Activated CD4-positive, alpha-beta memory T cell treated with anti-CD3 and anti-CD28 coated beads for 36 hours (primary cell): ENCODE data around the gene ATP1A1. TPM values are rescaled to one million over a fixed set of nuclear protein-coding genes. Genes with fewer than 3 reads are reported as not detected.

Experiments used
- CTCF ChIA-PET: fragments of 350-600 bp; sonication (Branson Sonifier 250); formaldehyde crosslinking; loops from one replicate; lab custom pipeline; 2021; ENCODE audit warnings: antibody characterized with exemption, inconsistent platforms; lab: Charles Lee
- POLR2A ChIA-PET: fragments of 350-600 bp; sonication (Branson Sonifier 250); formaldehyde crosslinking; loops from one replicate; lab custom pipeline; 2021; ENCODE audit warnings: antibody characterized with exemption; lab: Charles Lee
- DNase-seq: peaks from one replicate; pipeline ENCODE4 v3.0.0-alpha.2; 2020
- H3K27ac Mint-ChIP-seq: one replicate; pipeline ENCODE4 v1.8.0; 2021; ENCODE audit warnings: mixed read lengths
- H3K27me3 Mint-ChIP-seq: one replicate; pipeline ENCODE4 v1.8.0; 2021; ENCODE audit warnings: mixed read lengths
- H3K36me3 Mint-ChIP-seq: one replicate; pipeline ENCODE4 v1.8.0; 2021; ENCODE audit warnings: mixed read lengths
- H3K4me1 Mint-ChIP-seq: one replicate; pipeline ENCODE4 v1.8.0; 2021; ENCODE audit warnings: low read depth, mixed read lengths
- H3K4me3 Mint-ChIP-seq: one replicate; pipeline ENCODE4 v1.8.0; 2021; ENCODE audit warnings: mild to moderate bottlenecking, mixed read lengths
- H3K9me3 Mint-ChIP-seq: one replicate; pipeline ENCODE4 v1.8.0; 2021; ENCODE audit warnings: mixed read lengths
- intact Hi-C: fragments of 100-400 bp; cut with micrococcal nuclease; formaldehyde crosslinking; loops from one replicate; pipeline ENCODE4 v1.15.1; 2023
- total RNA-seq, 2 experiments: library from RNA; stranded (reverse); gene quantifications; one replicate each; pipeline ENCODE4 v1.2.3, GENCODE V29; 2021

The ATP1A1 gene
- total RNA-seq, 2 experiments from 2014 or later, result 253 to 258 TPM

DNA sequence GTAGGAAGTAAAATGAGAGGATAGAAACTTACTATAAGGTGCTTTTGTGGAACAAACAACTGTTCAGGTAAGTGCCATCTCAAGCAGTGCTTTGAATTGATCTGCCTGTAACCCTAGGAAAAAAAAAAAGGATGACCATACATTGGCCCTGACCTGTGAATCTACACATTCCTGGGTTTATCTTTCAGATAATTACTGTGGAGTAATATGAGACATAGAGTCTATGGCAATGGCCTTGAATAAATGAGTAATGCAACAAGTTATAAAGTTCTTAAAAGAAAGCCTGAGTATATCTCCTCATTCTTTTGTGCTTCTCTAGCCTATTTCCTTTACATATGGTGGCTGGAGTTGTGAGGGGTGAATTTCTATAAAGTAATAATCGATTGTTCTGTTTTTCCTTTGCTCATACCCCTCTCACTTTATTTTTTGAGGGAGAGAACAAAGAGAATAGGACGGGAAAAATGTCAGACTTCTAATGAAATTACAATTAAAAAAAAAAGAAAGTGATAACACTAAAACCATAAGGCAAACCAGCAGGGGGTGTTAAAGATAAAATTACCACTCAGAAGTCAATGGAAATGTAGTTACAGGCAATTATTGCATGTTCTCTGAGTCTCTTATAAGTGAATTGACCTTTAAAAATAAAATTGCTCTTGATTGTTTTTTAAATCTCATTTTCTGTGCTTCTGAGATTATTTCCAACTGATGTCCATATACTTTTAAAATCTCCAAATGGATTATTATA lies 12.4 kb upstream of the ATP1A1 start:
- no peaks in the 10 kb centered on the region for H3K36me3 Mint-ChIP-seq
- H3K27ac Mint-ChIP-seq, result no peak overlapping the region
- CTCF ChIA-PET, result interaction anchor here (1.0 to 2.7 kb wide), 3 partner anchors 48 to 138 kb away, joined by 3 to 8 read pairs (median 4); no protein-coding TSS in a partner anchor
- no peak overlapping the region for H3K4me3 Mint-ChIP-seq
- no peaks in the 10 kb centered on the region for H3K27me3 Mint-ChIP-seq
- intact Hi-C loops, result loop anchor here (1.0 kb wide), 1 partner anchor 125 kb away; no protein-coding TSS in a partner anchor
- POLR2A ChIA-PET, result no interaction called here
- no peak for DNase-seq
- H3K9me3 Mint-ChIP-seq, result no peaks in the 10 kb centered on the region
- peaks cover 11% of the 10 kb centered on the region for H3K4me1 Mint-ChIP-seq

DNA sequence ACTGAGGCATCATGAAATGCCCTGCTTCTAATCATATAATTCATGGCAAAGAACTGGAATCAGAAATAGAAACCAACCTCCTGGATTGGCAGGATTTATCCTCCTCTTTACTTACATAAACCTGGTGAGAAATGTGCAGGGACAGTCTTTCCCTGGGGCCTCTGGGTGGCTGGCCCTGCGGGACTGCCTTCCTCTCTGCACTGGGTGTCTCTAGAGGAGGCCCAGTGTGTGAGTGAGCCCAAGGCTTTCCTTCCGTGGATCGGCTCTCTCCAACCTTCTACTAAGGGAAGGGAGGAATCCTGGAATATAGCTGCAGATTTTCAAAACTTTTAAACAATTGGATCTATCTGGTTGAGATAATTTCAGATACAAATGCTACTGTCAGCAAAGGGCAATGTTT lies 11.4 kb upstream of the ATP1A1 start:
- no peaks in the 10 kb centered on the region for H3K27me3 Mint-ChIP-seq
- no peak for DNase-seq
- POLR2A ChIA-PET, result no interaction called here
- H3K4me1 Mint-ChIP-seq, result peaks cover 7% of the 10 kb centered on the region
- no peaks in the 10 kb centered on the region for H3K9me3 Mint-ChIP-seq
- H3K4me3 Mint-ChIP-seq, result no peak overlapping the region
- no peaks in the 10 kb centered on the region for H3K36me3 Mint-ChIP-seq
- CTCF ChIA-PET, result interaction anchor here (0.6 to 1.0 kb wide), 2 partner anchors 120 to 124 kb away, joined by 3 to 4 read pairs; no protein-coding TSS in a partner anchor
- H3K27ac Mint-ChIP-seq, result no peak overlapping the region
- intact Hi-C loops, result no loop called here

DNA sequence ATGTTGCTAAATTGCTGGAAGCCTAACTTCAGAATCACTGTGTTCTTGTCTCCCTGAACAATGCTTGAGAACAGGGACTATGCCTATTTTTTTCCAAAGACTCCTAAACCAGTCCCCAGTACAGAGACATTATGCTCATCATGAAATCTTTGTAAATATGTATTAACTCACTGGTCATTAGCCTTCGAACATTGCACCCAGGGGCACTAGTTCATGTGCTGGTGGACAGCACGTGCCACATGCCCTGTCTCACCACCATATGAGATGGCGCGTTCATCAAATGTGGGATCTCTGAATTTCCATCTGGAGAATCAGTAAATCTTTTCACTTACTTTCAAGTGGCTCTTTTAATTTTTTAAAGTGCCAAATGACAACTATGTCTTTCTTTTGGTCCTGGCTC lies 11.0 kb upstream of the ATP1A1 start:
- no peak overlapping the region for H3K27ac Mint-ChIP-seq
- CTCF ChIA-PET, result interaction anchor here (0.6 to 1.0 kb wide), 2 partner anchors 120 to 123 kb away, joined by 3 to 4 read pairs; no protein-coding TSS in a partner anchor
- H3K4me1 Mint-ChIP-seq, result peaks cover 3% of the 10 kb centered on the region

DNA sequence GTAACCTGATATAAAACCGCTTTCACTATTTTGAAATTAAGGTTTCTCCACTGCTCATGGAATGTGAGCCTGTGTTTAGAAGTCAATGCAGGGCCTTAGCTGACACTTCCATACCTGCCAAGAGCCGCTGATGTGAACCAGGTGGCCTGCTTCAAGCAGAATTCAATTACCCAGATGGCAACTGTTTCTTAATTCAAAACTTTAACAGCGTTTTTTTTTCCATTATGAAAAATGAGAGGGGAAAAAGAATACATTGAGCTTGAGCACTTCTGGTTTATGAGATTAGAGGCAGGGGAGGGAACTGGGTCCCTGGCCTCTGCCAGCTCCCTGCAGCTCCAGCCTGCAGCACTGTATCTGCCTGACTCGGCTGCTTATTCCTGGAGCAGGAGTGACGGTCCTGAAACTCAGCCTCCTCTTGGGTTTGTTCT lies 7.7 kb upstream of the ATP1A1 start:
- Mint-ChIP-seq H3K9me3 (no peaks in the 10 kb centered on the region), H3K4me3 (no peak overlapping the region), H3K27ac (no peak overlapping the region), H3K4me1 (peaks cover 4% of the 10 kb centered on the region), H3K27me3 (peaks cover 1% of the 10 kb centered on the region), H3K36me3 (no peaks in the 10 kb centered on the region)
- CTCF ChIA-PET, result interaction anchor here (1.3 kb wide), 1 partner anchor 11 kb away, joined by 6 read pairs; no protein-coding TSS in a partner anchor
- no peak for DNase-seq
- intact Hi-C loops, result no loop called here
- POLR2A ChIA-PET, result no interaction called here

More for the DNA sequence above, 11.0 kb upstream of the ATP1A1 start:
- Mint-ChIP-seq H3K4me3 (no peak overlapping the region), H3K9me3 (no peaks in the 10 kb centered on the region), H3K27me3 (no peaks in the 10 kb centered on the region), H3K36me3 (no peaks in the 10 kb centered on the region)
- no peak for DNase-seq
- intact Hi-C loops, result no loop called here
- POLR2A ChIA-PET, result no interaction called here

DNA sequence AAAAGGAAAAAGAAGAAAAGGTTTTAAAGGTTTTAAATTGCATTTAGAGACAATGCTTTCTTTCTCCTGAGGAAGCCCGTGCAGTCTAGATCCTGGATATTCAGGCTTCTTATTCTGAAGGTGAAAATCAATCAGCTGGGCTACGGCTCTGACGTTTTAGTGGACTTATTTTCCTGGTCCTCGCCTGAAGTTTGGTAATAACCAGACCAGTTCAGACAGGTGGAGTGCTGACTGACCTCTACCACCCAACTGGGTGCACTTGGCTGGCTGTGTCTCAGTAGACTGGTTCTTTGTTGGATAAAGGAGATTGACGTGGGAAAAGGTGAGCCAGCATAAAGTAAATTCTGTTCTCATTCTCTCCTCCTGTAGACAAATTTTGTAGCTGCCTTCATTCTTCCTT lies 7.2 kb upstream of the ATP1A1 start:
- Mint-ChIP-seq H3K36me3 (no peaks in the 10 kb centered on the region), H3K4me3 (no peak overlapping the region), H3K27me3 (peaks cover 1% of the 10 kb centered on the region), H3K4me1 (peaks cover 4% of the 10 kb centered on the region), H3K9me3 (no peaks in the 10 kb centered on the region), H3K27ac (no peak overlapping the region)
- ChIA-PET CTCF (interaction anchor here (1.3 kb wide), 1 partner anchor 10 kb away, joined by 6 read pairs; no protein-coding TSS in a partner anchor), POLR2A (no interaction called here)
- intact Hi-C loops, result no loop called here
- DNase-seq, result no peak

DNA sequence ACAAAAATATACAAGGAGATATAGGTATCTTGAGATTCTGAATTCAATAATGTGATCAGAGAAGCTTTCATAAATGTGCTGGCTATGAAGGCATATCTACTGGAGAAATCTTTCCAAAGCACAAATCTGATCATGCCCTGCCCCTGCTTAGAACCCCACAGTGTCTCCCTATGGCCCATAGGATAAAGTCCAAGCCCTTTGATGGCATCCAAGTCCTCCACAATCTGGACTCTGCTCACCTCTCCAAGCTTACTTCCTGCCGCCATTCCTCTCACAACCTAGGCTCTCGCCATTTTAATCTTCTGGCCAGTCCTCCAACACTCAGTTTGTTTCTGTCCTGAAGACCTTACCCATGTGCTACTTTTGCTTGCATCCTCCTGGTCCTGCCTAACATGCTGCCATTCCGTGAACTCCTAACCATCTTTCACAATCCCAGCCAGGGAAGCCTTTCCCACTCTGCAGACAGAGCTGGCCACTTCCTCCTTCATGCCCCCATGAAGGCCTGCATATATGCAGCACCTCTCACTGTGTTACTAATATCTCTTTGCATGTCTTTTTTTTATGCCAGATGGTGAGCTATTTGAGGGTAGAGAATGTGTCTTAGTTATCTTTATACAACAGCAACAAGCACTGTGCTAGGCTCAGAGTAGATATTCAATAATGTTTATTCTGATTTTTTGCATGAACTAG lies 5.6 kb upstream of the ATP1A1 start:
- H3K27ac Mint-ChIP-seq, result no peak overlapping the region
- intact Hi-C loops, result no loop called here
- H3K9me3 Mint-ChIP-seq, result no peaks in the 10 kb centered on the region
- no peaks in the 10 kb centered on the region for H3K36me3 Mint-ChIP-seq
- ChIA-PET POLR2A (no interaction called here), CTCF (interaction anchor here (1.5 to 2.4 kb wide), 2 partner anchors 9 to 118 kb away, joined by 3 to 13 read pairs; no protein-coding TSS in a partner anchor)
- H3K4me3 Mint-ChIP-seq, result no peak overlapping the region
- H3K27me3 Mint-ChIP-seq, result peaks cover 3% of the 10 kb centered on the region
- no peak for DNase-seq
- peaks cover 6% of the 10 kb centered on the region for H3K4me1 Mint-ChIP-seq

DNA sequence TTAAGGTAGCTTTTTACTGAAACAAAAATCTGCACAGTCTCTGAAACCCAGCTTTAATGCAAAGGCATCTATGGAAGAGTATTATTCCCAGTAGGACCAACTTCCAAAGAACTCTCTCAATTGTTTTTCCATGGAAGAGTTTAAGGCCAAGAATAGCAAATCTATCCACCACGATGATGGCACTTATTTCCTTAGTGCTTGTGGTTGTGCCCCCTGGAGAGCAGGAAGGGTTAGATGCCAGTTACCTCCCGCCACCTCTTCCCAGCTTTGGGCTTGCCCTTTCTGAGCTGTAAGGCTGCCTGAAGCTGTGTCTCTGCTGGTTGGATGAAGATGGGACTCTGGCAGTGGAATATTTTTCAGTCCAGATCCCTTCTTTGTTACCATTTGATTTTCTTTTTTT lies 4.8 kb upstream of the ATP1A1 start:
- ChIA-PET CTCF (interaction anchor here (1.5 to 2.4 kb wide), 2 partner anchors 8 to 117 kb away, joined by 3 to 13 read pairs; no protein-coding TSS in a partner anchor), POLR2A (no interaction called here)
- peaks cover 8% of the 10 kb centered on the region for H3K4me1 Mint-ChIP-seq
- no peak overlapping the region for H3K27ac Mint-ChIP-seq
- no peaks in the 10 kb centered on the region for H3K9me3 Mint-ChIP-seq
- H3K27me3 Mint-ChIP-seq, result peaks cover 3% of the 10 kb centered on the region
- H3K36me3 Mint-ChIP-seq, result no peaks in the 10 kb centered on the region
- intact Hi-C loops, result no loop called here
- no peak overlapping the region for H3K4me3 Mint-ChIP-seq
- no peak for DNase-seq

DNA sequence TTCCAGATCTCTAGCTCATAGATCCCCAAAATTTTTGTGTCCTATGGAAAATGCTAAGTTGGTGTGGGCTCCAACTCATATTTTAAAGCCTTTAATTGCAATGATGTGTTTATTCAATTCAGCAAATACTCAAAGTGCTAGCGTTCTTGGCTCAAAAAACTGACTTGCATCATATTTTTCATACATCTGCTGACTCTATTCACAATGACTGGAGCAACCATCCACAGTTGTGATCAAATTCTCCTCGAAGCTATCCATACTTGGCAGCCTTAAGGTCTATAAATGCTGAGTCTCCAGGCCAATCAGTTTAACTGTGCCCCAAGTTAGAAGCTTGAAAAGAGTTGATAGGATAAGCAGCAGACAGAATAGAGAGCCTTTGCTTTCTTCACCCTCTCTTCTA lies 2.9 kb upstream of the ATP1A1 start:
- CTCF ChIA-PET, result interaction anchor here (1.0 to 4.3 kb wide), 3 partner anchors 21 to 231 kb away, joined by 3 to 16 read pairs (median 3); no protein-coding TSS in a partner anchor
- peaks cover 13% of the 10 kb centered on the region for H3K4me1 Mint-ChIP-seq
- no peak overlapping the region for H3K4me3 Mint-ChIP-seq
- POLR2A ChIA-PET, result interaction anchor here (0.7 kb wide), 1 partner anchor 44 kb away, joined by 5 read pairs; no protein-coding TSS in a partner anchor
- H3K27ac Mint-ChIP-seq, result no peak overlapping the region
- peaks cover 3% of the 10 kb centered on the region for H3K27me3 Mint-ChIP-seq
- DNase-seq, result no peak
- peaks cover 7% of the 10 kb centered on the region for H3K36me3 Mint-ChIP-seq
- intact Hi-C loops, result loop anchor here (10.0 kb wide), 3 partner anchors 365 to 1235 kb away; partner anchors contain the start of genes MAN1A2 and TENT5C
- H3K9me3 Mint-ChIP-seq, result no peaks in the 10 kb centered on the region

DNA sequence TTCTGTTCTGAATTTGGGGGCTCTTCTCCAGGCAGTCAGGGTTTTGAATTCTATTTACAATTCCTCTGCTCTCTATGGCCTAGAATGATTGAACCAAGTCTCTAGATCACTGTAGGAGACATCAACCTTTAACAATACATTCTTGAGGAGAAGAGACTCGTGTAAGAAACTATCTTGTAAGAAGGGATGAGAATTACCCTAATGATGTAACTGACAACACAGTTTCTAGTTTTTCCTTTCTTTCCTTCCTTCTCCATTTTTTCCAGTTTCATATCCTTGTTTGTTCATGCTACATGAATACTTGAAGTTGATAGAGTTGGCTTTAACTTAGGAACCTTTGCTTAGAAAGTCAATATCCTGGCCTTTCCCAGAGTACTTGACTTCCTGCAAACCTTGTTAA lies 1.3 kb upstream of the ATP1A1 start:
- Mint-ChIP-seq H3K27ac (no peak overlapping the region), H3K4me3 (no peak overlapping the region), H3K4me1 (peaks cover 29% of the 10 kb centered on the region), H3K27me3 (peaks cover 3% of the 10 kb centered on the region), H3K9me3 (no peaks in the 10 kb centered on the region), H3K36me3 (peaks cover 15% of the 10 kb centered on the region)
- no peak for DNase-seq
- ChIA-PET CTCF (interaction anchor here (1.2 to 4.3 kb wide), 2 partner anchors 19 to 113 kb away, joined by 3 to 16 read pairs; no protein-coding TSS in a partner anchor), POLR2A (no interaction called here)
- intact Hi-C loops, result loop anchor here (10.0 kb wide), 3 partner anchors 363 to 1233 kb away; partner anchors contain the start of genes MAN1A2 and TENT5C

DNA sequence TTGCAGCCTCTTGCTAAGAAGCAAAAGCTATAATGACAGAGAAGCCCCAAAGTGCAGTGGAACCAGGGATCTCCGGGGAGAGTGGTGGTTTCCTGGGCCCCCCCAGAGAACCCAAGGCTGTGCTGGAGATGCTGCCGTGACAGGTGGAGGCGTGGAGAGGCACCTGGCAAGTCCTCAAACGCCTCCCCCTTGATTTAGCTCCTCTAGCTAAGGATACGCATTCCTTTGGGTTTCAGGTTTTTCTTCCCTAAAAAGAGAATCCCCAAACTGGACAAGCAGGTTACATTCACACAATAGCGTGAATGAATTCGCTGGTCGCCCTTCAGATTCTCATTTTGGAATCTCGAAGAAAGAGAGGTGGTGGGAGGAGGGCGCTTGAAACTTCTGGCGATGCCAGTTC lies 853 bp upstream of the ATP1A1 start:
- Mint-ChIP-seq H3K4me3 (peak overlapping the region; percentile 71), H3K27ac (no peak overlapping the region), H3K9me3 (no peaks in the 10 kb centered on the region), H3K4me1 (peaks cover 32% of the 10 kb centered on the region), H3K36me3 (peaks cover 15% of the 10 kb centered on the region), H3K27me3 (peaks cover 3% of the 10 kb centered on the region)
- ChIA-PET POLR2A (no interaction called here), CTCF (interaction anchor here (1.2 to 4.3 kb wide), 2 partner anchors 18 to 113 kb away, joined by 3 to 16 read pairs; no protein-coding TSS in a partner anchor)
- intact Hi-C loops, result loop anchor here (10.0 kb wide), 3 partner anchors 363 to 1233 kb away; partner anchors contain the start of genes MAN1A2 and TENT5C
- DNase-seq, result no peak

DNA sequence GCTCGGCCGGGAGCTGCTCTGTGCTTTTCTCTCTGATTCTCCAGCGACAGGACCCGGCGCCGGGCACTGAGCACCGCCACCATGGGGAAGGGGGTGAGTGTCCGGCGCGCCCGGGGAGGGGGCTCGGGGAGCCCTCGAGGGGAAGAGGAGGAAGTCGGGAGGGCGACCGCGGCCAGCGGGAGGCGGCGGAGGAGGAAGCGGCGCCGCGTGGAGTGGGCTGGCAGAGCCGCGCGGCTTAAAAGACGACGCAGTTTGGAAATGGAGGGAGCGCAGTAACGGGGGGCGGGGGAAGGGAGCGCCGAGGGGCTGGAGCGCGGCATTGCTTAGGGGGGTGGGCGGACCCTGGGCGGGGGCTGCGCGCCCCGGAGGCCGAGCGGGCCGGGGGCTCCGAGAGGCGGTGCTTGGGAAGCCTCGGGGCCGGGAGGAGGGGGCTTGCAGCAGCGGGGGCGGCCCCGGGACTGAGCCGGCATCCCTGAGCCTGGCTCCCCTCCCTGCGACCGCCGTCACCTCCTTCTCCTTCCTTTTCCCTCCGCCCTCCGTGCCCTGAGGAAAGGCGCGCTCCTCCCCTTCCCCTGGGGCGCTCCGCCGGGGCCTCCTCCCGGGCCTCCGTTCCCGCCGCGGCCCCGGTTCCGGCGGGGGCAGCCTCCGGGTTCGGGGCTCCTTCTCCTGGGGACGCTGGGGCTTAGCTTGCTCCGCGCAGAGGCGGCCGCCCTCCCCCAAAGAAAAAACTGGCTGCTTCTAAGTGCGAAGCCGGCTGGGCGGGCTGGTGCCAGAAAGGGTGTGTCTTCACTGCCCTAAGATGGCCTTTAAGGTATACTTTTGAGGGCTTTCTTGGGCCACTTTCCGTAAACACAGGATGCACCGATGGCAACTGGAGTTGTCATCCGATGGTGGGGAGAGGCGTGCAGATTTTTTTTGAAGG lies 648 bp downstream of the ATP1A1 start:
- POLR2A ChIA-PET, result interaction anchor here (0.8 to 2.8 kb wide), 5 partner anchors 14 to 388 kb away, joined by 3 to 13 read pairs (median 3); no protein-coding TSS in a partner anchor
- Mint-ChIP-seq H3K27me3 (peaks cover 2% of the 10 kb centered on the region), H3K4me3 (peak overlapping the region; percentile 88), H3K27ac (peak overlapping the region; percentile 97), H3K9me3 (no peaks in the 10 kb centered on the region), H3K4me1 (peaks cover 40% of the 10 kb centered on the region), H3K36me3 (peaks cover 16% of the 10 kb centered on the region)
- intact Hi-C loops, result loop anchor here (10.0 kb wide), 3 partner anchors 361 to 1231 kb away; partner anchors contain the start of genes MAN1A2 and TENT5C
- DNase-seq, result peak; percentile 73
- CTCF ChIA-PET, result interaction anchor here (1.7 to 4.3 kb wide), 2 partner anchors 111 to 234 kb away, joined by 5 to 16 read pairs; no protein-coding TSS in a partner anchor
